Astrocyte of the hippocampus (primary cell): ENCODE data around the gene C9orf43.
"Not testable (repeated sequence)": the region's sequence is repeated elsewhere in the genome, so short reads cannot be mapped to it uniquely, and the experiment has no call there.

Experiments
- DNase-seq: peaks from one replicate; pipeline ENCODE4 v3.0.0; 2011; ENCODE audit warnings: low read depth, low spot score

The C9orf43 gene

DNA sequence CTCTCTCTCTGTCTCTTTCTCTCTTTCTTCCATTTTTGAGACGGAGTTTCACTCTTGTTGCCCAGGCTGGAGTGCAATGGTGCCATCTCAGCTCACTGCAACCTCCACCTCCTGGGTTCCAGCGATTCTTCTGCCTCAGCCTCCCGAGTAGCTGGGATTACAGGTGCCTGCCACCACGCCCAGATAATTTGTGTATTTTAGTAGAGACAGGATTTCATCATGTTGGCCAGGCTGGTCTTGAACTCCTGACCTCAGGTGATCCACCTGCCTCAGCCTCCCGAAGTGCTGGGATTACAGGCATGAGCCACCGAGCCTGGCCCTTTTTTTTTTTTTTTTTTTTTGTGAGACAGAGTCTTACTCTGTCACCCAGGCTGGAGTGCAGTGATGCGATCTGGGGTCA lies 29.1 kb upstream of the C9orf43 start:
- not testable (repeated sequence) for DNase-seq

DNA sequence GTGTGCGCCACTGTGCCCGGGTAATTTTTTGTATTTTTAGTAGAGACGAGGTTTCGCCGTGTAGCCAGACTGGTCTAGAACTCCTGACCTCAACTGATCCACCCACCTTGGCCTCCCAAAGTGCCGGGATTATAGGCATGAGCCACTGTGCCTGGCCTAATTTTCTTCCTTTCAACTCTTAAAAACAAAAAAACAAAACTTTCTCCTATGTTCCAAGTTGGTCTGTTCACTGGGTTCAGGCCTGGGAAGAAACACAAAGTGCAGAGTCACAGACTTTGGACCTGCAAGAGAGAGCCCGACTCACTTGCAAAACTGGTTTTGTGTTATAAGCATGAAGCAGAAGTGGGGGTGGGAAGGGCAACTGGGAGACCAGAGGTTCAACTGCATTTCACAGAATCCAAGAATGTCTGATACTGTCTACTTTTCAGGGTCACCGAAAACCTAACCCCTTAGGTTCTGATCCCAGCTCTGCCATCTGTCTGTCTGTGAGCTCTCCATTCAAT lies 28.6 kb upstream of the C9orf43 start:
- no peak for DNase-seq

DNA sequence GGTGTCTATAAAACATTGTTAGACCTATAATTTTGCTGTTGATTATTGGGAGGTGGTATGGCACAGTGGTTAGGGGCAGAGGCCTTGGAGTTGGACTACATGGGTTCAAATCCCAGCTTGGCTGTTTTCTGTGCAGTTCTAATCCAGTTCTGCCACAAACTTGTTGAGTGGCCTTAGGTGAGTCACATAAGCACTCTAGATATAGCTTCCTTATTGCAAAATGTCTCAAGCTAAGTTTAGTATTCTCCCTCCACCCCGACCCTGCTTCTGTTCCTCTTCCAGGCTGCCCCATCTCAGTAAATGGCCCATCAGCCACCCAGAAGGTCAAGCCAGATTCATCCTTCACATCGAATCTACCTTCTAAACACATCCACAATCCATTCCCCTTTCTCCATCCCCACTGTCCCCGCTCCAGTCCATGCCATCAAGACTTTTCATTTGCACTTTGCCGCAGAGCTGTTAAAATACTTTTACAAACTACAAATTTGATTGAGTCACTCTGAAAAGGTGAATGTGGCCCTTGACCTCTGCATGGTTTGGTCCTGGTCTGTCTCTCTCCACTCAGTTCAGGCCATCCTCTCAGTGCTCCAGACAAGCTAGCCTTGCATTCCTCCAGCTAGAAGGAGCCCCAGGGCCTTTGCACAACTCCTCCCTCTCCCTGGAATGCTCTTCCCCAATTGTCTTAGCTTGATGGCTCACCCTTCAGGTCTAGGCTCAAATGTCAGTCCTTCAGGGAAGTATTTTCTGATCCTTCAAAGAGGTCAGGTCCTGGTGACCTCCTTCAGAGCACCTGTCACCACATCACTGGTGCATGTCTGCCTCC lies 23.8 kb upstream of the C9orf43 start:
- DNase-seq, result no peak

DNA sequence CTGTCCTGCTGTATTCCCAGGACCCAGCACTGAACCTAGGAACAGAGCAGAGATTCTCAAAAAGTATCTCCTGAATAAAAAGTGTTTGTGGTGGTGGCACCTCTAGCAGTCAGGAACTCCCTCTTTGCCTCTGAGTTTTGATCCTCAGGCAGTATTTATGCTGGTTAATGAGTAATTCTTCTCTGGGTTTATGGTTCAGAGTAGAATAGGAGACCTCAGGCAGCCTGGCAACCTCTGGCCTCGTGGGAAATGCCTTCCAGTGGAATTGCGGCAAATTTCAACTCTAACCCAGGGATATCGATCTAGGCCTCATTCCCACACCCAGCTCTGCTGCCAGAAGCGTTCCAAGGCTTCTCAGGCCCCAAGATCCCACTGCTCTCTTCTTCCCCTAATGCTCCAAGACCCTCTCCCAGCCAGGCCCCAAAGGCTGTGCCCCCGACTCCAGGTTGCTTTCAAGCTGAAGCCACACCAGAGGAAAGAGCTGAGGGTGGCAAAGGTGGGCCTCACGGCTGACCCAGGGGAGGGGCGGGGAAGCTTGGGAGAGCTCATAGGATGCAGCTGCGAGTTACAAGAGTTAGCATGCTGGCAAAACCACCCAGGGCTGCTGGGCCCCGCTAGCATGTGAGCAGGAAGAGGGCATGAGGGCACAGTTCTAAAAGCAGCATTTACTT lies 22.9 kb upstream of the C9orf43 start:
- no peak for DNase-seq

DNA sequence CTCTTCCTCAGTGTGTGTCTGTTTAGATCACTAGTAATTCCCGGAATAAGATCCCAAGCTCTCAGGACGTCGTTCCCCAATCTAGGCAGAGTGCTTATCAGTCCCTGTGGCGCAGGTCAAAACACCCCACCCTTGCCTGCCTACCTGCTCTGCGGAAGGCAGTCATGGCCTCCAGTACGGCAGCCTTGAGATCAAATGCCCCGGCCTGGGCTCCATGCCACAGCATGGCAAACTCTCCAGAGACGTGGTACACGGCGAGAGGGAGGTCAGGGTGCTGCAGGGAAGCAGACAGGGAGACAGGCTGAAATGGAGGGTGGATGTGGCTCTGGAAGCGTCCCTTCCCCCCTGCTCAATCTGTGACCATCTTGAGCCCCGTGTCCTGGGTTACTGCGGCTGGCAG lies 21.7 kb upstream of the C9orf43 start:
- no peak for DNase-seq

DNA sequence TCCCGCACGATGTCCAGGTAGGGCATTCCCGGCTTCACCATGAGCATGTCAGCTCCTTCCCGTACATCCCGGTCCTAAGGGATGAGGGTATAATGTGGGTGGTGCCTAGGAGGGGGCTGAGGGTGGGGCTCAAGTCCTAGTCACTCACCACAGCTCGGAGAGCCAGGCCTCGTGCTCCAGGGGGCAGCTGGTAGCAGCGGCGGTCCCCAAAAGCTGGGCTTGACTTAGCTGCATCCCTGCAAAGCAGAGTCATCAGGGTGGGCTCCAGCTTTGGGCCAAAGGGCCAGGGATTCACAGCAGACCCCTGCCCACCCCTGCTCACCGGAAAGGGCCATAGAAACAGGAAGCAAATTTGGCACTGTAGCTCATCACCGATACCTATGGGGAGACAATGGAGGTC lies 21.1 kb upstream of the C9orf43 start:
- no peak for DNase-seq

DNA sequence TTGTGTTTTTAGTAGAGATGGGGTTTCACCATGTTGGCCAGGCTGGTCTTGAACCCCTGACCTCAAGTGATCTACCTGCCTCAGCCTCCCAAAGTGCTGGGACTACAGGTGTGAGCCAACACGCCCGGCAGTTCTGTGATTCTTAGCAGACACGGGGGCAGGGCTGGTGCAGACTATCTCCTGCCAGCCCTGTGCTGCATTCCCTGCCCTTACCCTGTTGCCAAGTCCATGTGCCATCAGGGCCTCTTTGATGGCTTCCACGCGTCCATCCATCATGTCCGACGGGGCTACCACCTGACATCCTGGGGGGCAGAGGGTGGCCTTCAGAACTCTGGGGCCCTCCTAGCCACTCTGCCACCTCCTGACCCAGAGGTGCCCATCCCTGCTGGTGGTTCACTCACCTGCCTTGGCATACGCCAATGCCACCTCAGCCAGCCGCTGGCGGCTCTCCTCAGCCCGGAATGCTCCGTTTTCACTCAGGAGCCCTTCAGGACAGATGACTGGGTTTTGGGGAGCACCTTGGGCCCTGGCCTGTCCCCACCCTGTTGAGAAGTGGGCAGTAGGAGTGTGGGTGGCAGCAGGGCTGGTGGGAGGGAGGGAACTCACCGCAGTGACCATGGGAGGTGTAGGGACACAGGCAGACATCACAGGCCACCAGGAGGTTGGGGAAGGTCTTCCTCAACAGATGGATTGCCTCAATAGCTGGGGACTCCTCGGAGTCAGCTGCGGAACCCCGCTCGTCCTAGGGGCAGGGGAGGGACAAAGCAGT lies 20.2 kb upstream of the C9orf43 start:
- DNase-seq, result no peak

DNA sequence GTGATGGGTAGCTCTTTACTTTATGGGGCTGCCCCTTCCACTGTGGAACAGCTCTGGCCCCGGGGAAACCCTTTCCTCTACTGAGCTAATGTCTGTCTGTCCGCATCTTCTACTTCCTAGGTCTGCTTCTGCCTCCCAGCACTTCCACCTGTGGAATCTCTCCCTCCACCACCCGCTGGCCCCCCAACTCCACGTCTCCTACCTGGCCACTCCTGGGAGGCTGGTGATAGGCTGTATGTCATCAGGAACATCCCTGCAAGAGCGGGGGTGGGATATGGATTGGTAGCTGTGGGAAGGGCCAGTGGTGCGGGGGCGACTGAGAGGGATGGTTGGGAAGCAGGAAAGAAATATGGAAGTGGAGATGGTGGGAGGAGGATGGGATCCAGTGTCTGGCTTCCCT lies 18.6 kb upstream of the C9orf43 start:
- DNase-seq, result no peak

DNA sequence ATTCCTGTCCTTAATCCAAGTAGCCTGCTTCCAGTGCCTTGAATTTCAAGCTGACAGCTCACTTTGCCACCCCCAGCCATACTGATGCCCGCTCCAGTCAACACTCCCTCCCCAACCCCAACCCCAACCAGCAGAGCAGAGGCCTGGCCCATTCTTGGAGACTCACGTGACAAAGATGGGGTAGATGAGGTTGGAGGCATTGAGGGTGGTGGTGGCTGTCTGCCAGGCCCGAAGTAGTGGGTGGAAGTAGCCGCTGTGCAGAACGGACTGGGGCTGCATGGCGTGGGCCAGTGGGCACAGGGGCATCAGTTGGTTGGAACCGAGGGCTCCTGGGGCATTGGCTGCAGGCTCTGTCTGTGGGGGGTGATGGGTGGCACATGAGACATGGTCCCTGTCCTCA lies 17.3 kb upstream of the C9orf43 start:
- no peak for DNase-seq

DNA sequence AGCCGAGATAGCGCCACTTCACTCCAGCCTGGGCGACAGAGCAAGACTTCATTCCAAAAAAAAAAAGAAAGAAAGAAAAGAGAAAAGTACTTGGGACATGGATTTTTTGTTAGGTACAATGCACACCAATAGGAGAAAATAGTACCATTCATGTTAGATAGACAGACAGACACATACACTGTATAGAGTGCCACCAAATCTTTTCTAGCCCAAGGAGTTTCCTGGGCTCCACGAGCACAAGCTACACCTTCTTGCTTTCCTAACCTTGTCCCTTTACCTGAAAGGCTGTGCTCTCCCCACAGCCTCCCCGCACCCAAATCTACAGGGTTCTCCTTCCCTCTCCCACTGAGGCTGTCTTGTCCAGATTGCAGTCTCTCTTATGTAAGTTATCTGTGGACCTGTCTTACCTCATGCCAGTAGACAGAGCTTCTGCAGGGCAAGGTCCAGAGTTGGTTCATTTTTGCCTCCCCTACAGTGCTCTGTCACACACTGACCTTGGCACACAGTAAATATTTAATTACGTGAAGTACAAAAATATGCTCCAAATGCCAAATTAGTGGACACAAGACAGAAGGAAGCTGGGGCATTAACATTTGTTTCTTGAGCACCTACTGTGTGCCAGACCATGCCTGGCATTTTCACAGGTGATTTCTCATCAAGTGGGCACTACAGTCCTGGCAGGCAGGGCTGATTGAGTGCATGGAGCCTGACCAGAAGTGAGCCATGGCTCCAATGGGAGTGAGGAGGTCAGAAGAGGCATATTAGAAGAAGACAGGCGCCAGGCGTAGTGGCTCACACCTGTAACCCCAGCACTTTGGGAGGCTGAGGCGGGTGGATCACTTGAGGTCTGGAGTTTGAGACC lies 15.3 kb upstream of the C9orf43 start:
- DNase-seq, result no peak

DNA sequence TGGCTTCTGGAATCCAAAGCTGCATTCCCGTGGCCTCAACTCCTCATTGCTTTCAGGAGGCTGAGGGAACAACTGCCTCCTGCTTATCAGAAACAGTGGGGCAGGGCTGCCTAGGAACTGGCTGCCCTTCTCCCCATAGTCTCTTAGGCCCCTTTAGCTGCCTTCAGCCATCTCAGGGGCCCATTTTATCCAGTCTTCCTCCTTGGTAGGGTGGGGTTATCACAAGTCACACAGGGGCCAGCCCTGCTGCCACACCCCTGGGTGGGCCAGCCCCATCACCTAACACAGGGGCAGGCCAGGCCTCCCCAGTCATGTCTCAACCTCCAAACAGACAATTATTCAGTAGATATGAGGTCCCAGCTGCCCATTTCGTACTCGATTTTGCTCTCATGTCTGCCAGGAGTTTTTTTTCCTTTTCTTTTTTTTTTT lies 13.3 kb upstream of the C9orf43 start:
- DNase-seq, result peak; percentile 28

DNA sequence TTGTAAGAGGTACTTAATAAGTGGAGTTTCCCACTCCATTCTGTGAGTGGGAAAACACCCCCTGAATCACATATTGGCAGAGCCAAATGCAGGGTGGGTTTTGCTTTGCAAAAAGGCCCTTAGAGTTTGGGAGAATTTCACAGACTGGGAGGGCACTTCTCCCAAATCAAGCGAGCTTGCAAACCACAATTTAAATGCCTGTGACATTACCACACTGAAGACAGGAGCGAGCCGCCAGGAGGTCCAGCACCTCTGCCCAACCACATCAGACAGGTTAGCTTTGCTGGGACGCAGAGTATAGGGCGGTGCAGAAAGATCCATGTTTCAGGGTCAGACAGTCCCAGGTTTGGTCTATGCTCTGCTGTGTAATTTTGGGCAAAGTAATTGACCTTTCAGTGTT lies 11.8 kb upstream of the C9orf43 start:
- peak; percentile 73 for DNase-seq

DNA sequence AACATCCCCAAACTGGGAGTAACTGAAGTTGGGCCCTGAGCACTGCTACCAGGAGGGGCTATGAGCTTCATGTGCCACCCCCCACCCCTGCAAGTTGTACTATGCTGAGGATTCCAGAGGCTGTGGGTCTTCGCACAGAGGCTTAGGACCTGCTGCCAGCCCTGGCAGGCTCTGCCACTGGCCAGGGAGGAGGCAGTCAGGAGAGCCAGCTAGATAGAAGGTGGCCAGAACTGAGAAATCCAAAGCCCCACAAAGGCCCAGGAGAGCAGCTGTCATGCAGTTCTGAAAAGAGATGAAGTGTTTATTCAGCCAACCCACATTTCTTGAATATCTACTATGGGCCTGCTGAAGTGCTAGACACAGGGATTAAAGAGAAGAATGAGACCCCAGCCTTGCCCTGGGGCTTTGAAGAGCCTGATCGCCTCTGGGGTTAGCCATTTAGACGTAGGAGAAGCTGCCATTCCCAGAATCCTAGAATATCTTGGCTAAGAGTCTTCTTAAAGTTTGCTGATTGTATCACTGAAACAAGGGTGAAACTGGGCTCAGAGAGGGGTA lies 10.8 kb upstream of the C9orf43 start:
- peak; percentile 29 for DNase-seq

DNA sequence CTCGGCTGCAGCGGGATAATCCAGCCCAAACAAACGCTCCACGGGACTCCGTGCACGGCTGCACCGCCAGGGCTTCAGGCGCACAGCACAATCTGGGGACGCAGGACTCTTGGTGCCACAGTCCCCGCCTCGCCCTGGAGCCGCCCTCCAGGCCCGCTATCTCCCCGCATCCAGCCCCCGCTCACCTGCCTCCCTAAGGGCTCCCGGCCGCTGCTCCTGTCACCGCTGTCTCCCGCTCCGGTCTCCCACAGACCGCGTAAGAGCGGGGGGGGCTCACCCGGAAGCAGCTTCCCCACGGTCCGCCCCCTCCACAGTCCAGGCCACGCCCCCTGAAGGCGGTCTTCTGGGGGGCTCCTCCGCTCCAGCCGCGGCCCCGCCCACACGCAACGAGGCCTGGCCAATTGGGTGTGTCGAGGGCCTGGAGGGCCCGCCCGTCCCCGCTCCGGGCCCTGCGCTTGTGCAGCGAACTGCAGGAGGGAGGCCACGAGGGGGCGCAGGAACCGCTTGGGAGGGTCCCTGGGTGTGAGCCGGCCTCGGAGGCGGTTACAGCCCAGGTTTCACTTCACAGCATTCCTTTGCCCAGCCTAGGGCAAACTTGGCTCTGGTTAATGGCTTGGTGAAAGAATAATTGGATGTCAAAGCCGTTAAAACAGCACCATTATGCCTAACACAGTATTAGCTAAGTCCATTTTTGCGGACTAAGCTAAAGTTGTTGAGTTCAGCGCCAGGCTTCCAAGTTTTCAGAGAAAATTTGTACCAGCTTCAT lies 9.3 kb upstream of the C9orf43 start, which contains the start of gene ALAD:
Gene ALAD, minus strand, starts transcription at position 258 of the 766 bp plus-strand sequence. CDS start 7,725 bp downstream, outside the sequence.
- peak; percentile 100 for DNase-seq

DNA sequence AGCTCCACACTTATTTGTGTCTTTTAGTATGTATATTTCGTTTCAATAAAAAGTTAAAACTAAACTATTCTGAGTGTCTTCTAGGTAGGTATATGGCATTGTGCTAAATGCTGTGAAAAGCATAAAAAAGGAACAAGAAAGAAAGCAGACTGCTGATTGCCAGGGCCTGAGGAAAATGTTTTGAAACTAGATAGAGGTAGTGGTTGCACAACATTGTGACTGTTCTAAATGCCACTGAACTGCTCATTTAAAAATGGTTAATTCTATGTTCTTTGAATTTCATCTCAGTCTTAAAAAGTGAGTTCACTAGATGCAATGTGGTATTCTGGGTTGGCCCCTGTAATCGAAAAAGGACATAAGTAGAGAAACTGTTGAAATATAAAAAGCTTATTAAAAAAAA lies 6.9 kb upstream of the C9orf43 start:
- DNase-seq, result no peak

DNA sequence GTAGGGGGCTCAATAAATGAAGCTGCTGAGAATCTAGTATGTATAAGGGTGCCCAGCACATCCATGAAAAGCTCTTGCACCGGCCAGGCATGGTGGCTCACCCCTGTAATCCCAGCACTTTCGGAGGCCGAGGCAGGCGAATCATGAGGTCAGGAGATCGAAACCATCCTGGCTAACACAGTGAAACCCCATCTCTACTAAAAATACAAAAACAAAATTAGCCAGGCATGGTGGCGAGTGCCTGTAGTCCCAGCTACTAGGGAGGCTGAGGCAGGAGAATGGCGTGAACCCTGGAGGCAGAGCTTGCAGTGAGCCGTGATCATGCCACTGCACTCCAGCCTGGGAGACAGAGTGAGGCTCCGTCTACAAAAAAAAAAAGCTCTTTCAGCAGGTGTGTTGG lies 4.2 kb upstream of the C9orf43 start:
- DNase-seq, result not testable (repeated sequence)

DNA sequence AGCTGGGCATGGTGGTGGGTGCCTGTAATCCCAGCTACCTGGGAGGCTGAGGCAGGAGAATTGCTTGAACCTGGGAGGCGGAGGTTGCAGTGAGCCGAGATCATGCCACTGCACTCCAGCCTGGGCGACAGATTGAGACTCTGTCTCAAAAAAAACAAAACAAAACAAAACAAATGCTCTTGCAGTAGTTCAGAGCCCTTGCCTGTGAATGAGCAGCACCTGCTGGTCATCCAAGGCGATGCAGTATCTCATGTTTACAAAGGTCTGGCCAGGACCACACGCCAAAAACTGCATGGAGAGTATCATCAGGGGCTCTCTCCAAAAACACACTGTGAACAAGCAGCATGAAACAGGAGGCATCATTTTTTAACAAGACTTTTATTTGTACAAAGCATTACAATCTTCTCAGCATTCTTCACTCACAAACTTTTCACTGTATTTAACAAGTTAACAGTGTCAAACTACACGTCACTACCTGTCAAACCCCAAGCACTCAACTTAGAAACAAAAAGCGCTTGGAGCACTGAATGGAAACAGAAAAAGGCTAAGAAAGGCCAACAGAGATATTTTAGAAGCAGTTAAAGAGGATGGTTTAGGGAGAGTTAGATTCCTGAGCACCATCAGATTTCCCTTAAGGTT lies 3.6 kb upstream of the C9orf43 start:
- DNase-seq, result peak; percentile 83

DNA sequence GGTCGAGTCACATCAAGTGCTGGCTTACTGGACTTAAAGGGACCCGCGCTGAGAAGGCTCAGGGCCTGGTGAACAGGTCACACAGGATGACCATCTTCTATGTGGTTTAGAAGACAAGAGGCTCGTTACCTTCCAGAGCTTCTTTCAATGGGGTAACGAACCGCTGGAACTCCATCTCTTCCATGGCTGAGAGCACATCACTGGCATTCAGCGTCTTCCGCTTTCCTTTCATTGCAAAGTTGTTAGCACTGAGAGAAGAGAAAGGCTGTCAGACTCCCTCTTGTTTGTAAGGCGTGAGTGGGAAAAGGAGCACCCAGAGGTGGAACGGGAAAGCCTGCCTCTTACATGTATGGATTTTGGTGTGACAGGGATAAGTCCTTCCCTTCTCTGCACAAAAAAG lies 1.1 kb upstream of the C9orf43 start:
- no peak for DNase-seq

DNA sequence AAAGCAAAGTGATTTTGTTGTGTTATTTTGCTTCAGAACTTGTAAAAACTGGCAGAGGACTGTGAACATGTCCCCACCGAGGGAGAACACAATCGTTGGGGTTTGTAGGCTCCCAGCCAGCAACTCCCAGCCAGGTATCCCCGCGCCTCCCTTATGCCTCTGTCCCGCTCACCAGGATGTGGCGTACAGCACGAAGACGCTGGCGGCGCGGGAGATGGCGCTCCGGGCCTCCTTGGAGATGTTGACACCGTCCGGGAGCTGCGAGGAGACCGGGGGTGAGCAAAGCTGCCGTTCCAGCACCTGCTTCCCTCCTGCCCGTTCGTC lies 702 bp upstream of the C9orf43 start:
- no peak for DNase-seq
